Stimulated activated naive CD8-positive, alpha-beta T cell treated with anti-CD3 and anti-CD28 coated beads, Interleukin-15, Interleukin-2, amounts not matched to agents 100 U/mL and 50 U/mL, for 24 hours (primary cell): ENCODE data around the gene DERL2.

Experiments
- ATAC-seq: fragments of 150-1000 bp; cut with Tn5 transposase; one replicate; pipeline ENCODE4 v1.10.0; 2021
- DNase-seq: peaks from one replicate; pipeline ENCODE4 v3.0.0; 2021

The DERL2 gene

DNA sequence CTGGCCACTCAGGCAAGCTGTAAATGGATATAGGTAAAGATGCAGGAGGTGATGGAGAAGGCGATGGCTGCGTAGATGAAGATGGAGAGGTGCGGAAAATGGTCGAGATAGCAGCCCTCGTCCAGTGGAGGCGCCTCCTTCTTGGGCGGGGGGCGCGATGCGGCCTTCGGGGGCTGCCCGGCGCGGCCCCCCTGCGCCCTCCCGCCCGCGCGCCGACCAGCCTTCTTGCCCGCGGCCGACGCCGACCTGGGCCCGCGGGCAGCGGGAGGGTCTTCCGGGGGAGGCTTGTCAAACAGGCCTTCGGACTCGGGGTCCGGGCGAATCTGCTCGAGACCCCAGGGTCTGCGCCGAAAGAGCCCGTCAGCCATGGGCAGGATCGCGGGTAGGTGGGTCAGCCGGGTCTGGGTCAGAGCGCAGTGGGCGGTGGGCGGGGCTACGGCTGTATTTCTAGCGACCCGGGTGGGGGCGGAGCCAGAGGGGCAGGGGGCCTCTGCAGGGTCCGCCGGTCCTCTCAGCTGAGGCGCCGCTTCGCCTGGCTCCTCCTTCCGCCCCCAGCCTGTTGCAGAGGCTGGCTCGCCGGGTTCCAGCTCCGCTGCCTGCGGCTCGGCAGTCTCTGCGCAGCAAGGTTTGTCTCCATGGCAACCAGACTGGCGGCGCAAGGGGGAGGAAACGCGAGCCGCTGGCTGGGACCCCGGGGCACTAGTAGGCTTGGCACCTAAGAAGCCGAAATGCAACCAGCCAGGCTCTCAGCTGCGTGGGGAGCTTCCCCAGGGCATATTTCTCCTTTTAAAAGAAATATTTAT, 14.8 kb upstream of the DERL2 start:
- ATAC-seq (peak; percentile 90), DNase-seq (peak; percentile 76)

DNA sequence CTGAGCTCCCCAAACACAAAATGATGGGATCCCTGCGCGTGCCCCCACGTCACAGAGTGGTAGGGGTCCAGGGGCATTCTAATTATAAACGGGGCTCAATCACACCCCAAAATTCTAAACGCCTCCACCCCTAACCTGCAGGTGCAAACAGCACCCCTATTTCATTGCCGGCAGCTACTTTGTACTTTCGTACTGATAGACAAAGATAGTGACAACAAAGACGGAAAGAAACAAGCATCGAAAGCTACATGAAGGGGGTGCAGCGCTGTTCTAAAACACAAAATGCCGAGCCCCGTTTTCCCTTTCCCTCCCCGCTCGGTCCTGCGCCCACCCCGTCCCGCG, 14.2 kb upstream of the DERL2 start:
- no peak for ATAC-seq
- no peak for DNase-seq

DNA sequence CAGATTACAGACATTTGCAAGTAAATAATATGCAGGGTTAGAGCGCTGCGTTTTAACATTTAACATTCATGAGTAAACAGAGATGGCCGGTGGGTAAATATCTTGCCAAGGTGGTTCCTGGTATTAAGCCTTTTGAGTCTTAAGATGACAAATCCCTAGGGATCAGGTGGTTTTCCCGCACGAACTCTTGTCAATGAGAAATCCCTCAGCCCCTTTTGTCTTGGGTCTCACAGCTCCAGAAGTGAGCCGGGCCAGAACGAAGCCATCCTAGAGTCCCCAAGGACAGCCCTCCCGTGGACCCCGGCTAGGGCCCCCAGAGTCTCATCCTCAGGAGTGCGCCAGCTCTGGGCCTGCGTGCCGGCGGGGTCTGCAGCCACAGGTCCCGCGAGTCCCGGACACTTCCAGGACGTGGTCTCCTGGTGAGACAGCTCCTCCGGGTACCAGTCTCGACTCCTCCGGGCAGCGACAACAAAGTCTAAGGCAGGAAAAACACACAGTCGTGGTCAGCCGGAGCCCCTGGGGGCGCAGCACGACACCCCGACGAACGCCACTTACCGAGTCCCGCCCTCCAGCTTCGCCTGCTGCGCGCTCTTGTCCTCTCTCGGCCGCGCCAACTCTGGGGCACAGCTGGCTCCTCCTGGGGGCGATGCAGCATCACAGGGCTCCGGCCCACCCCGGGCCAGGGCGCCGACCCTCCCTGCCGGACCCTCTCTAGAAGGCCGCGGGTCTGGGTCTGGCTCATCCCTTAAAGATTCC, 13.7 kb upstream of the DERL2 start:
- ATAC-seq (no peak), DNase-seq (peak; percentile 30)

DNA sequence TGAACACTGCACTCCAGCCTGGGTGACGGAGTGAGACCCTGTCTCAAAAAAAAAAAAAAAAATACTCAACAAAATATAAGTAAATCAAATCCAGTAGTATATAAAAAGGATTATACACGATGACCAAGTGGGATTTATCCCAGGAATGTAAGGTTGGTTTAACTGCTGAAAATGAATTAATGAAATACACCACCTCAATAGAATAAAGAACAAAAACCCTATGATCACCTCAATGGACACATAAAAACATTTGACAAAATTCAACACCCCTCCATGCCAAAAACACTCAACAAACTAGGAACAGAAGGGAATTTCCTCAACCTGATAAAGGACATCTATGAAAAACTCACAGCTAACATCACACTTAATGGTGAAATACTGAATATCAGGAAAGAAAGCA, 7.0 kb upstream of the DERL2 start:
- DNase-seq (no peak), ATAC-seq (no peak)

DNA sequence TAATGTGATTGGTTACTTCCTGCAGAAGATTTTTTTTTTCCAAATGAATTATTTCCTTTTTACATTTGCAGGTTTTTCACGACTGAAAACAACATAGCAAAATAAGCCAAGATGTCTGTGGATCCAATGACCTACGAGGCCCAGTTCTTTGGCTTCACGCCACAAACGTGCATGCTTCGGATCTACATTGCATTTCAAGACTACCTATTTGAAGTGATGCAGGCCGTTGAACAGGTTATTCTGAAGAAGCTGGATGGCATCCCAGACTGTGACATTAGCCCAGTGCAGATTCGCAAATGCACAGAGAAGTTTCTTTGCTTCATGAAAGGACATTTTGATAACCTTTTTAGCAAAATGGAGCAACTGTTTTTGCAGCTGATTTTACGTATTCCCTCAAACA, 2.8 kb upstream of the DERL2 start:
- ATAC-seq (no peak), DNase-seq (no peak)

DNA sequence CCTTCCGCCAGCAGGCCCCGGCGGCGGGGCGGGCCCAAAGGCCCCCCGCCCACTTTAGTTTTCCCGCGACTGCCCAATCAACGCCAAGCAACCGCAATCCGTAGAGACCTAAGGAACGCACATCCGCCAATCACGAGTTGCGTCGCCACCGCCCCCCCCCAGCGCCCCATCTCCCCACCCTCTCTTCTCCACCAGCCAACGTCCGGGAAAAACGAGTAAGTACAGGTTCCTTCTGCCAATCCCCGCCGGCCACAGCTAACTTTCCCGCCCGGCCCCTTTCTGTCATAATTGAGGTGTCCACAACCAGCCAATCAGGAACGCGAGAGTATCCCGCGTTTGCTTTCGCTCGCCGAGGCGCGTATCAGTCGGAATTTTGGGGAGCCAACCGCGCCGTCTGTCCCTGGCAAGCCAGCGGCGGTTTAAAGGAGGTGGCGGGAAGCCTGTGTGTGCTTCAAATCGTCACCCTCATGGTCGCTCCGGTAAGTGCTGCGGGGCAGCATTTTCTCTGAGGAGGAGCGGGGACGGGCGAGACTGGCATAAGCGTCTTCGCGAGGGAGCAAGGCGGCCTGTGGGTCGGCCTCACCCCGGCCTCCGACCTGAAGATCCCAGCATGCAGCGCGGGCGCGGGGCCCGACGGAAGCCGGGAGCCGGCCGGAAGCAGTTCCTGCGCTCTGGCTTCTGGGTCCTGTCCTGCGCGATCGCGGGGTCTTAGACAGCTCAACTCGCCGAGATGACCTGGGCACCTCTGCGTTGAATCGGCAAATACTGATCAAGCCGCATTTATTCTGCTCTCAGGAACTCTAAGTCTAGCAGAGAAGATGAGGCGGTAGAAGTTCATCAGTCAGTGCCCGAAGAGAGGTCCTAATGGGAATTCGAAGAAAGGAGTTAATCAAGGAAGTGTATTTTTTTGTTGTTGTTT, 487 bp upstream of the DERL2 start, which contains the start of gene MIS12:
MIS12 (plus strand) TSS at position 361 of the 919 bp plus-strand sequence. CDS start 2,297 bp downstream, outside the sequence.
- ATAC-seq: peak; percentile 97
- peak; percentile 97 for DNase-seq

DNA sequence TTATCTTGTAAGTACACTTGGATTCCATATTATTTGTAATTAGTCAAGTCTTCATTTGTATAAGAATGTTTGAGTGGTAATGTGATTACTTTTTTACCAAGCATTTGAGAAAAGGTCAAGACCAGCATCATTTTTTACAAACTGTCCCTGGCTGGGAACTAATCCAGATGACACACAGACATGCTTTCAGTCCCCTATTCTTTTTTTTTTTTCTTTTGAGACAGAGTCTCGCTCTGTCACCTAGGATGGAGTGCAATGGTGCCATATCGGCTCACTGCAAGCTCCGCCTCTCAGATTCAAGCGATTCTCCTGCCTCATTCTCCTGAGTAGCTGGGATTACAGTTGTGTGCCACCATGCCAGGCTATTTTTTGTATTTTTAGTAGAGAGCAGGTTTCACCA, 4.5 kb downstream of the DERL2 start:
- no peak for DNase-seq
- no peak for ATAC-seq

DNA sequence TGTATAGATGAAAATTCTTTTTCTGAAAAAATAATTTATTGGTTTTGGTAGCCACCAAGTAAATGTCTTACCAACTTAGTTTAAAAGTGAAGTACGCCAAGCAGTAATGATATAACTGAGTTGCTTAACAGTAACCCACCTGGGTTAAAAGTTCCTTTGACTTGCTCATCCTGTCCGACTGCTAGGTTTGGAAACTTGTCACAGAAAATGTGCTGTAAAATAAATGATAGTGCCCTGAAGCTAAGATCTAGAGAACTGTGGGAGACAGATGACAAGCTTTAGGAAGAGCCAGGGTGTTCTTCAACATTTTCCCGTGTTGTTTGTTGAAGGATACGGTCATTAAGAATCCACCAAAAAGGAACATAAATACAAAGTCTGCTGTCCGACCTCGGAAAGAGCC, 5.0 kb downstream of the DERL2 start:
- DNase-seq (no peak), ATAC-seq (no peak)

DNA sequence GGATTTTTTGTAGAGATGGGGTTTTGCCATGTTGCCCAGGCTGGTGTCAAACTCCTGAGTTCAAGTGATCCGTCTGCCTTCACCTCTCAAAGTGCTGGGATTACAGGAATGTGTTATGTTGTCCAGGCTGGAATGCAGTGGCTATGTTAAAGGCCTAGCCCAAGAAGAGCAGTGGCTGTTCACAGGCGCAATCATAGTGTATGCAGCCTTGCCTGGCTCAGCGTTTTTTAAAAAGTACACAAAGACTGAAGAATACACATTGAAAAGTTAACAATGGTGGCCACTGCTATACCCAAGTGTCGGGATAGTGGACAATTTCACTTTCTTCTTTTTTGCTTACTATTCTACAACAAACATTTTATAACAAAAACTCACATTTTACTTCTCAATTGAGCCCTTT, 7.0 kb downstream of the DERL2 start:
- ATAC-seq: no peak
- no peak for DNase-seq

DNA sequence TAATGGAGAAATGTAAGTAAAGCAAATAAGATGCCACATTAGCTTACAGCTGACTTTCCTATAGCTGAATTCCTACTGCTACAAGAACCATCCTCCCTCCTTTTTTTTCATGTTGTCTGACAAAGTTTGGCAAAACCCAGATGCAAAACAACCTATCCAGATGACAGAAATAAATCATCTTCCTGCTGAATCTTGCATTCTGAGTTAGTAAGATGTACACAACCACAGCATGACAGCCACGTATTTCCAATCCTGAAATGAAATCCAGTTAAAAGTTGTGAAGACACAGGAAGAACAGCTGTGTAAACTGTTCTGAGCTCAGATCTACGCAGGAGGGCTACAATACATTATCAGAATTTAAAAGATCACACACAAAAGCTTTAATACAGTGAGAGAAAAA, 12.1 kb downstream of the DERL2 start:
- DNase-seq (no peak), ATAC-seq (no peak)

DNA sequence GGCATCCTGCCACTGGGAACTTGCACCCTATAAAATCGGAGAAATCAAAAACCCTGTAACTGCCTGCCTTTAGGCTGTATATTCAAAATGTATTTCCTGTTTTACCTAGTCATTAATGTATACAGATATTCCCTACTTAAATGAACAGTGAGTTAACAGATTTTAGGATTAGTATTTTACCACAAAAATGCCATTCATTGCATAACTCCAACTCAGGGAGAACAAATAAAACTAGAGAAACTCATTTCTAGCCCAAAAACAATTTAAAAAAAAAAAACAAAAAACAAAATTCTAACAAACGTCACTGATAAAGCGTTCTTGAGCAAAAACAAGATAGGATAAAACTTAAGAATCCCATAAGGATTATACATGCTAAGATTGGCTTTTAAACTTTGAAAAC, 13.5 kb downstream of the DERL2 start:
- DNase-seq: no peak
- no peak for ATAC-seq

DNA sequence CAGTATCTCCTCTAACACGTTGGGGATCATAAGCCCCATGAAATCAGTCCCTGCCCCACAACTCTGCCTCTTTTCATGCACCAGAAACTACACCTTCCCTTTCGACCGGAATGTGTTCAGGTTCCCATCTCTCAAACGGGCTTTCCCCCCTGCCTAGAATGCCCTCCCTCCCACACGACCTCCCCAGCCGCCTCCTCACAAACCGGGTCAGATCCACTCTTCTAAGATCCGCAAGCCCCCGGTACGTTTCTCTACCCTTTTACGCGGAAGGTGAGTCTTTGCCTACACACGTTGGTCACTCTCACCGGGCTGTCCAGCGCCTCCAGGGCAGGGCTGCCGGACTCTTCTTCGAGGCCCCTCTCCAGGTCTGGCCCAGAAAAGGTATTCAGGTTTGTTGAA, 17.9 kb downstream of the DERL2 start:
- DNase-seq: peak; percentile 20
- no peak for ATAC-seq

DNA sequence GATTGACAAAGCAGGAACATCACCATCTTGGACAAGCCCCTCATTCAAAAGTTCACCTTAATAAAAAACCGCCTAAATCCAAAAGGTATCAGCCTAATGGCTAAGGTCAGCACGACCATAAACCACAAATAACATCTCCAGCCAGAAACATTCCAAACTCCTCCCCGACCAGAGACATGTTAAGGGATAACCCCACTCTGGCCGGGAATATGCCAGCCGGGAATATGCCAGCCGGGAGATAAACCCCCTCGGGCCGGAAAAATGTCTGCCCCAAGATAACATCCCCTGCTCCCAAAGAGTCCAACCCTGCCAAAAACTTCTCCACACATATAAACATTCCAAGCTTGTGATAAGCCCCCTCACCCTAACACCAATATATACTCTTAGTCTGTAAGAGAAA, 18.6 kb downstream of the DERL2 start:
- no peak for ATAC-seq
- DNase-seq: no peak

DNA sequence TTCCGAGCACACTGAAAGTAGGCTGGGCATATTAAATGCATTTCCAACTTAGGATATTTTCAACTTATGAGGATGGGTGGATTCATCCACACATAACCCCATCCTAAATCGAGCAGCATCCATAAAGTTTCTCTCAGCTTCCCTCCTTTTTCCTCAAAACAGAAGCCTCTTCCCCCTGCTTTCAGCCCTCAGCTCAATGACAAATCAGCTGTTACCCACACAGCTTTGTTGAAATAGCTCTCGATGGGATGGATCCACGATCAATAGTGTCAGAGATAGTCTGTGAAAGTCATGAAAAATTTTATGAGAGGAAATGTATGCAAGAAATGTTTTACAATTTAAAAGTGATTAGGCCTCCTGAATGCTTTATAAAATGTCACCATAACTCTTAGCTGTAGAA, 19.7 kb downstream of the DERL2 start:
- ATAC-seq: no peak
- no peak for DNase-seq

DNA sequence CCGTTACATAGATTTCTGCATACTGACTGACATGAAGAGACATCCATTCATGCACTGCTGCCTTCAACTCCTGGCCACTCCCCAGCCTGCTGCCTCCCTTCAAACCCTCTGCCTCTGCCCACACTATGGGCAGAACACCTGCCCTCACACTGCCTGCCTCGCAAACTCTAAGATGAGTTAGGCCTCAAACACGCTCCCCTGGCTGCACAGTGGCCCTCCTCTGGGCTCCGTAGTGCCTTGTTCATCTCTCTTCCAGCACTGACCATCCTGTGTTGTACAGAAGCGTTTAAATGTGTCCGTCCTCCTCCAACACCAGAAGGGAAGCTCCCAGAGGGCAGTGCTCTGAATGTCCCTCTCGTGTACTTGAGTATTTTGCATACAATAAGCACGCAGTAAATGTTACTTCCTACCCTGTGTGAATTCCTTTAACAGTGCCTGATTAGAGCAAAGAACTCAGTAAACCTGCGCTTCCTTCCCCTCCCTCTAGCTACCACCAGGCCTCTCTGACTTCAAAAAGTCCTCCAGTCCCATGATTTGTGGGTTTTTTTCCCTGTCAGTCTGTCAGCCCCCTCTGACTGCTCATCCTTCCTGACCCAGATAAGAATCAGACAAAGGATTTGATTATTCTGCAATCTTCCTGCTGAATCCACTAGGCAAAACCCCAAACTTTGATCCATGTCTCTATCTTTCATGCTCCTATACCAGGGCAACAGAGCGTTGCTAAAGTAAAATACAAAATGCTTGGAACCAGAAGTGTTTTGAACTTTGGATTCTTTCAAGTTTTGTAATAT, 21.1 kb downstream of the DERL2 start:
- DNase-seq: no peak
- no peak for ATAC-seq

DNA sequence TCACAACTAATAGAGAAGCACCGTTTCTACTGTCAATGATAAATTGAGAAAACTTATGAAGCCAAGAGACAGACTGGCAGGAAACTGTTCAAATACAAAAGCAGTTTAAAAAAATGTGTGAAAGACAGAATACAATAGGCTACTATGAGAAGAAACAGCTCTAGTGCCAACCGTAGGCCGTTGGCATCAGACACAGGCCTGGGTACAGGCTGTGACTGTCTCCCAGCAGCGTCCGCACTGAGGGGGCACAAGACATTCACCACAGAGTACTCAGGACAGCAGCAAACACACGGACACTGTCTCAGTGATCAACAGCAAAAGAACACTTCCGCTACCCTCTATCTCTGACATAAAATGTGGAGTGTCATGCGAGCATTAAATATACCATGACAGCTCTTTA, 39.2 kb downstream of the DERL2 start:
- ATAC-seq (no peak), DNase-seq (no peak)

DNA sequence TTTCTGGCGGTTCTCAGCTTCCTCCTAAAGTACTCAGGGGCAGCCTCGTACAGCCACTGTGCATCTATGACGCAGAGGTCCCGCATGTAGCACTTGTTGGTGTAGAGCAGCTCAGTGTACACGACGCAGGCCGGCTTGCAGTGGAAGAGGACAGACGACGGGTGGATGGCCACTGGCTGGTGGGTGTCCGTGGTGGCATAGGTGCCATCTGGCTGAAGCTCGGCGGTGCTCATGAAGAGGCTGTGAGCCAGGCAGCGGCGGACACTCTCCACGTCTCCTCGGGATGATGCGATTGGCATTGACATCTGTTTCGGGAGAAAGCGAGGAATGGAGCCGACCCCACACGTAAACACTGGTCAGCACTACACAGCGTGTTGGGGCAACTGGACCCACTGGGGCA, 41.8 kb downstream of the DERL2 start:
- DNase-seq (no peak), ATAC-seq (no peak)

DNA sequence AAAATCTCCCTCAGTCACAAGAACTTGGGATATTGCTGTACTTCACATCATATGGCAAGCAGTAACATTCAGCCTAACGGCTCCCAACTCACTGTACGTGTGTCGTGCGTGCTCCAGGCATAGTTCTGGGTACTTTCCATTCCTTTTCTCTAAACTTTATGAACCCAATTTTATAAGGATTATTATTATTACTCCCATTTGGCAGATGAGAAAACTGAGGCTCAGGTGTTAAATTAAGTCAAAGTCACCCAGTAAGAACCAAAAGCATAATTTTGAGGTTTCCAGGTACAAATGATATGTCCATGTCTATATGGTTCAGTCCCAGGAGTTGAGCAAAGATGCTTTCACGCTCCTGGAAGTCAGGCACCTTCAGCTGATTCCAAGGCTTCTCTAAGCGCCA, 42.2 kb downstream of the DERL2 start:
- ATAC-seq (no peak), DNase-seq (no peak)

DNA sequence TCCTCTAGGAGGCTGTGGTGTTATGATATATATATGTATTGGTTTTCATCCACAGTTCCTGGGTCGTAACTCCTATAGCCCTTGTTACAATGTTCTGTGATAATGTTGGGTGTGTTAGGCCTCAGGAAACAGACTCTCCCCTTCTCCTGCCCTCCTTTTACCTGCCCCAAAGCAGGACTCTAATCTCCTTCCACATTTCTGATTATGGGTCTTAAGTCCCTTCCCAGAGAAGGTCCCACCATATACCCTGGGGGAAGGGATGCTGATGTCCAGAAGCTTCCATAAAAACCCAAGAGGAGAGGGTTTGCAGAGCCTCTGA, 46.6 kb downstream of the DERL2 start:
- no peak for ATAC-seq
- no peak for DNase-seq

DNA sequence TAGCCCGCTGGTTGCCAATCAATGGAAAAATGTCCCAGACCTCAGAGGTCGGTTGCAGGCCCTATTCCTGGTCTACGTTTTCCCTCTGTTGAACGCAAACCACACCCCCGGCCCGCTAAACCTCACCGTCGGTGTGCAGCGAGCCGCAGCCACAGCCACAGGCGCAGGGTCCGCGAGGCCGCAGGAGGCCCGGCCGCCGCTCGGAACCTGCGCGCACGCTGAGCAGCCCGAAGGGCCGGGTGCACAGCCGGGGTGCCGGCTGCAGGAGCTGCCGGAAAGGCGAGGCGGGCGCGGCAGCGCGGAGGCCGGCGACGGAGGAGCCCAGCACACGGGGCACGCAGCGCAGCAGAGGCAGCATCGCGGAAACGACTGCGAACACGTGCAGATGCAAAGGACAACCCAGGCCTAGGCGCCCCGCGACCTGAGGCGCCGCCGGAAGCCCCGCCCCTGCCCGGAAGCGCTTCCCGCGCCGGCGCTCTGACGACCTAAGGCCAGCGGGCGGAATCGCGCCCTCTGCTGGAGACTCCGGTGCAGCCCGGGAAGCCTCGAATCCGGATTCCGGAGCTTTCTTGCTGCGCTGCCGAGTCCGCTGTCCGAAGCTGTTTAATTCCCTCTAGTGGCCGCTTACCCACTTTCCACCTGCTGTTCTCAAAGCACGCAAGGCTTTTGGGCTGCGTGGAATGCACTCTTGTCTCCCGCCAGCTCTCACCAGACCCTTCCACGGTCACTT, 47.1 kb downstream of the DERL2 start, which contains the start of gene C1QBP:
C1QBP (minus strand) TSS at position 440 of the 730 bp plus-strand sequence; CDS start at position 358, 82 bp downstream.
- peak; percentile 95 for DNase-seq
- peak; percentile 95 for ATAC-seq

DNA sequence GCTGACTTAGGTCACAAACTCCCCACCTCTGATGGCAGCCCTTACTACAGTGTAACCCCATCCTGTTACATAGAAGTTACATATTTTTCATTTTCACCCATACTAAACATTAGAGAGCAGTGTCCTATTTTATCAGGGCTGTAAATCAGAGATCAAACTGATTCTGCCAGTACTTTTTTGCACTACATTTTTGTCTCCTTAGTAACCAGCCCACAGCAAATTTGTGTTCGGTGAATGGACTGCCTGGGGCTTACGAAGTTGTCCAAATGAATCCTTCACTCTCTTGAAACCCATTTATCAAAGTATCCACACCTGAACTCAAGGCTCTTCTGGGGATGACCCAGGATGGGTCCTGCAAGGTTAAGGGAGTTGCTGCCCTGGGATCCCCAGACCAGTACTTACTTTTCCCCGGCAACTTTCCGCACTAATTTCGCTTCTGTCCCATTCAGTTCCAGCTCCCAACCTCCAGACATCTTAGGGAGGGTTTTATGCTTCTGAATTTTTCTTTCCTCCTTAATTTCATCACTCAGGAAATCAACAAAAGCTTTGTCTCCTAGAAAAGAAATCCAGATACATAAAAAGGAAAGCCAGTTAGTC, 48.2 kb downstream of the DERL2 start:
- no peak for ATAC-seq
- no peak for DNase-seq
